Testis (tissue), 3 donors: ENCODE measurements around the gene SRP54. TPM values are rescaled to one million over a fixed set of nuclear protein-coding genes. Genes with fewer than 3 reads are reported as not detected.
"Not testable (repeated sequence)": the region's sequence is repeated elsewhere in the genome, so short reads cannot be mapped to it uniquely, and the experiment has no call there.

Experiments
- DNase-seq: peaks from one replicate; pipeline ENCODE4 v3.0.0-alpha.2; 2019
- H3K27ac ChIP-seq, 2 donors: fragments of 200-600 bp; sonication (generic); one replicate each; pipeline ENCODE4 v1.5.1; 2019
- H3K27me3 ChIP-seq: fragments of 200-600 bp; sonication (generic); one replicate; pipeline ENCODE4 v1.5.1; 2019
- H3K36me3 ChIP-seq: fragments of 200-600 bp; sonication (generic); one replicate; pipeline ENCODE4 v1.5.1; 2017; ENCODE audit warnings: low read depth; ENCODE audit errors: missing control alignments
- H3K4me1 ChIP-seq: fragments of 200-600 bp; sonication (generic); one replicate; pipeline ENCODE4 v1.5.1; 2019
- H3K4me3 ChIP-seq, 2 donors: fragments of 200-600 bp; sonication (generic); one replicate each; pipeline ENCODE4 v1.5.1; 2017 to 2019
- H3K9me3 ChIP-seq: fragments of 200-600 bp; sonication (generic); one replicate; pipeline ENCODE4 v1.5.1; 2017
- POLR2A ChIP-seq: fragments of 450-650 bp; IDR thresholded peaks from one replicate; pipeline ENCODE4 v1.6.1; 2017; ENCODE audit warnings: antibody characterized with exemption, mild to moderate bottlenecking, moderate library complexity
- WGBS, 2 donors: methylation state at CpG; one replicate each; pipeline ENCODE4 v1.1.5; 2018; 5-methylcytosine and 5-hydroxymethylcytosine counted together
- intact Hi-C: fragments of 100-400 bp; cut with DNase I; formaldehyde crosslinking; loops from one replicate; pipeline ENCODE4 v1.15.1; 2023; ENCODE audit warnings: low total_unique reads
- polyA plus RNA-seq: library from polyadenylated mRNA; stranded (reverse); fragments of 350-450 nt; fragmentation: Illumina TruSeq; extraction: RNeasy Lipid Tissue Mini Kit (QIAGEN cat#74804); gene quantifications from one replicate; pipeline ENCODE4 v1.2.3, GENCODE V29; 2014; ENCODE audit warnings: low read depth, low replicate concordance; ENCODE audit not compliant: insufficient read depth
- total RNA-seq, 2 donors: library from RNA; depleted of rRNA; stranded (reverse); fragments of >200 nt; gene quantifications; one replicate each; pipeline ENCODE4 v1.2.3, GENCODE V29; 2016
- TF ChIP-seq, protein P1 (sequence below), 3 experiments: fragments of 450-650 bp in 2 of 3; fragments of 200-600 bp in 1 of 3; sonication (generic) in 1 of 3; IDR thresholded peaks; one replicate each; pipeline ENCODE4 v1.5.1; 2016 to 2019; ENCODE audit warnings: antibody characterized with exemption in 3 of 3, mild to moderate bottlenecking in 2 of 3, moderate library complexity in 1 of 3

The SRP54 gene
- total and polyA plus RNA-seq, 3 donors from 2014 or later, result 78.5 to 132 (median 84.1) TPM

DNA sequence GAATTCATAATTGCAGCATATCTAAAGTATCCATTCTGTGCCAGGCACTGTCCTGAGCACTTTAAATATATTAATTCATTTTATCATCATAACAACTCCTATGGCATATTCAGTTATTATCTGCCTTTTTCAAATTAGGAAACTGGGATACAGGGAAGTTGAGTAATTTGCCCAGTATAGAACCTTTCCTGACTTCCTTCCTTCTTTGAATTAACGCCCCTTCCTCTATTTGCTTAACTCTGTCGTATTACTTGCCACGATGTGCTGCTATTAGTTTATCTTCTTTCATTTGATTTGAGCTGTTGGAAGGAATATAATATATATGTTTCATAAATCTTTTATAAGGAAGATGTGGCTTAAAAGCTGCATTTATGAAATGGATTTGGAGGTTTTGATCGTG is 37.9 kb downstream of the SRP54 start:
- Histone ChIP-seq H3K27ac (no peak overlapping the region), H3K4me3 (no peak overlapping the region), H3K27me3 (no peaks in the 10 kb centered on the region), H3K4me1 (no peaks in the 10 kb centered on the region), H3K9me3 (no peaks in the 10 kb centered on the region), H3K36me3 (peaks cover 3% of the 10 kb centered on the region)
- intact Hi-C loops, result no loop called here
- no peak for DNase-seq
- WGBS, 2 donors, result 87% methylated on average over 4 of the region's 4 CpGs
- TF ChIP-seq POLR2A, result no peak
- TF ChIP-seq, protein P1, sequence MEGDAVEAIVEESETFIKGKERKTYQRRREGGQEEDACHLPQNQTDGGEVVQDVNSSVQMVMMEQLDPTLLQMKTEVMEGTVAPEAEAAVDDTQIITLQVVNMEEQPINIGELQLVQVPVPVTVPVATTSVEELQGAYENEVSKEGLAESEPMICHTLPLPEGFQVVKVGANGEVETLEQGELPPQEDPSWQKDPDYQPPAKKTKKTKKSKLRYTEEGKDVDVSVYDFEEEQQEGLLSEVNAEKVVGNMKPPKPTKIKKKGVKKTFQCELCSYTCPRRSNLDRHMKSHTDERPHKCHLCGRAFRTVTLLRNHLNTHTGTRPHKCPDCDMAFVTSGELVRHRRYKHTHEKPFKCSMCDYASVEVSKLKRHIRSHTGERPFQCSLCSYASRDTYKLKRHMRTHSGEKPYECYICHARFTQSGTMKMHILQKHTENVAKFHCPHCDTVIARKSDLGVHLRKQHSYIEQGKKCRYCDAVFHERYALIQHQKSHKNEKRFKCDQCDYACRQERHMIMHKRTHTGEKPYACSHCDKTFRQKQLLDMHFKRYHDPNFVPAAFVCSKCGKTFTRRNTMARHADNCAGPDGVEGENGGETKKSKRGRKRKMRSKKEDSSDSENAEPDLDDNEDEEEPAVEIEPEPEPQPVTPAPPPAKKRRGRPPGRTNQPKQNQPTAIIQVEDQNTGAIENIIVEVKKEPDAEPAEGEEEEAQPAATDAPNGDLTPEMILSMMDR (IDR thresholded peaks at IDR 0.05), result no peak

DNA sequence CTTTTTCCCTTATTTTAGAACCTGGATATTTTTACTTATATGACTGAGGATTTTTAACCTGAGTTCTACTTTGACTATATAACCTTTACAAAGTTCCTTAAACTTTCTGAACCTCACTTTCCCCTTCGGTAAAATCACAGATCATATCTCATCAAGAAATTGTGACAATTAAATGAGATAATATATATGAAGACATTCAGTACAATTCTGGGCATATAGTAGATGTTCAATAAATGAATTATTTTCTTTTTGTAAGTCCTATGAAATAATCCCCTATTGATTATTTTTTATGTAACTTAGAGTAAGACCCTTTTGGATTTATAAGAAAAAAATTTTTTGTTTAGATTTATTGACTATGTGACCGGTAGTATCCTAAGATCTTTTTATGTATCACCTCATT is 45.6 kb downstream of the SRP54 start:
- TF ChIP-seq POLR2A, result no peak
- TF ChIP-seq, protein P1 (IDR thresholded peaks at IDR 0.05), result no peak
- H3K27ac ChIP-seq, result no peak overlapping the region
- no peaks in the 10 kb centered on the region for H3K4me1 ChIP-seq
- no peak for DNase-seq
- H3K36me3 ChIP-seq, result no peaks in the 10 kb centered on the region
- no peaks in the 10 kb centered on the region for H3K9me3 ChIP-seq
- WGBS, 2 donors, result 94 to 95% methylated on average over 2 of the region's 2 CpGs
- no peaks in the 10 kb centered on the region for H3K27me3 ChIP-seq
- intact Hi-C loops, result no loop called here
- H3K4me3 ChIP-seq, result no peak overlapping the region

GRCh38 chr14:35032562-35032961 is 49.8 kb downstream of the SRP54 start:
- no peak for DNase-seq
- Histone ChIP-seq H3K4me3 (no peak overlapping the region), H3K4me1 (no peaks in the 10 kb centered on the region), H3K9me3 (no peaks in the 10 kb centered on the region), H3K36me3 (no peaks in the 10 kb centered on the region), H3K27ac (no peak overlapping the region), H3K27me3 (no peaks in the 10 kb centered on the region)
- 100% methylated on average over 2 of the region's 2 CpGs for WGBS, 2 donors
- intact Hi-C loops, result no loop called here
- TF ChIP-seq POLR2A, result no peak
- TF ChIP-seq, protein P1 (IDR thresholded peaks at IDR 0.05), result no peak

GRCh38 chr14:35034440-35034833 is 51.6 kb downstream of the SRP54 start:
- intact Hi-C loops, result no loop called here
- H3K9me3 ChIP-seq, result no peaks in the 10 kb centered on the region
- no peak for DNase-seq
- no peak overlapping the region for H3K4me3 ChIP-seq
- 84 to 98% methylated on average over 5 of the region's 5 CpGs for WGBS, 2 donors
- TF ChIP-seq POLR2A, result no peak
- TF ChIP-seq, protein P1 (IDR thresholded peaks at IDR 0.05), result no peak
- H3K36me3 ChIP-seq, result no peaks in the 10 kb centered on the region
- H3K4me1 ChIP-seq, result no peaks in the 10 kb centered on the region
- H3K27ac ChIP-seq, result no peak overlapping the region
- no peaks in the 10 kb centered on the region for H3K27me3 ChIP-seq

- H3K9me3 ChIP-seq, DNase-seq, H3K4me1 ChIP-seq, H3K4me3 ChIP-seq, H3K27me3 ChIP-seq, intact Hi-C loops, H3K27ac ChIP-seq, H3K36me3 ChIP-seq: not testable (repeated sequence)
- 97 to 98% methylated on average over 5 of the region's 5 CpGs for WGBS, 2 donors
These were observed 52.3 kb downstream of the SRP54 start for GRCh38 chr14:35034944-35035554.

GRCh38 chr14:35038312-35038711 is 55.5 kb downstream of the SRP54 start:
- not testable (repeated sequence) for H3K27me3 ChIP-seq, H3K4me1 ChIP-seq

More at GRCh38 chr14:35038312-35038711, 55.5 kb downstream of the SRP54 start:
- H3K36me3 ChIP-seq, H3K9me3 ChIP-seq, H3K27ac ChIP-seq, DNase-seq, intact Hi-C loops, H3K4me3 ChIP-seq: not testable (repeated sequence)
- WGBS, 2 donors, result 75 to 83% methylated on average over 7 to 11 of the region's 17 CpGs
